ENCODE measurements around the gene GRIN2C. TPM values are rescaled to one million over a fixed set of nuclear protein-coding genes. Genes with fewer than 3 reads are reported as not detected.

GRIN2C gene
- total RNA-seq, 1 donor from 2014 or later = 0.02 TPM

DNA sequence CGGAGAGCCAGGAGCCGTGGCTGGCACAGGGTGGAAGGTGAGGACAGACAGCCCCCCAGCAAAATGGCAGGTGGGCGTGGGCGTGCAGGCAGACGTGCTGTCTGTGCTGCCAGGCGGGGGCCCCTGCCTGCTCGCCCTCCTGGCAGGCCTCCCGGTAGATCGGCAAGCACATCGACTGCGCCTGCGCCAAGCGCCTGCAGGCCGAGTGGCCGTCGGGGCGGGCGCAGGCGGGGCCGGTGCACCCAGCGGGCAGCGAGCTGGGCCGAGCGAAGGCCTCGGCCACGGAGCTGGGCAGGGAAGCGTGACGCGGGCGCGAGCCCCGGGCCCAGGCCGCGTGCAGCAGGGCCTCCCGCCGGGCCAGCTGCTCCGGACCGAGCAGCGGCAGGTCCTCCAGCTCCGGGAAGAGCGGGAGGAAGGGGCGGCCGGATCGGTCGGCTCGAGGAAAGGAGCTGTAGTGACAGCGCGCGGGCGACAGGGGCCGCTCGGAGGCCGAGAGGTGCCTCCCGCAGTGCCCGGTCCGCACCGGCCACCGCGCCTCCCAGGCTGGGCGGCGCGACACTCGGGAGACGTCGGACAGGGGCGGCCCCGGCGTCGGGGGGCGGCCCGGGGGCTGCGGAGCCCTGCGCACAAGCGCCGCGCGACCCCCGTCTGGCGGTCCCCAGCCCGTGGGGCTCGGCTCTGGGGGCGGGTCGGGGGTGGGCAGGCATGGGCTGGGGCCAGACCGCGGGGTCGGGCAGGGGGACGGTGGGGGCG lies 16.9 kb downstream of the GRIN2C start:
- H3K4me1 Mint-ChIP-seq = peaks cover 16% of the 10 kb centered on the region
- DNase-seq (ENCODE audit: low read depth, low spot score) = peak; percentile 59
- H3K27ac Mint-ChIP-seq (ENCODE audit: unreplicated experiment) = no peak overlapping the region
- H3K27me3 Mint-ChIP-seq (ENCODE audit: low read depth) = peaks cover 35% of the 10 kb centered on the region
- TF ChIP-seq, protein P1, sequence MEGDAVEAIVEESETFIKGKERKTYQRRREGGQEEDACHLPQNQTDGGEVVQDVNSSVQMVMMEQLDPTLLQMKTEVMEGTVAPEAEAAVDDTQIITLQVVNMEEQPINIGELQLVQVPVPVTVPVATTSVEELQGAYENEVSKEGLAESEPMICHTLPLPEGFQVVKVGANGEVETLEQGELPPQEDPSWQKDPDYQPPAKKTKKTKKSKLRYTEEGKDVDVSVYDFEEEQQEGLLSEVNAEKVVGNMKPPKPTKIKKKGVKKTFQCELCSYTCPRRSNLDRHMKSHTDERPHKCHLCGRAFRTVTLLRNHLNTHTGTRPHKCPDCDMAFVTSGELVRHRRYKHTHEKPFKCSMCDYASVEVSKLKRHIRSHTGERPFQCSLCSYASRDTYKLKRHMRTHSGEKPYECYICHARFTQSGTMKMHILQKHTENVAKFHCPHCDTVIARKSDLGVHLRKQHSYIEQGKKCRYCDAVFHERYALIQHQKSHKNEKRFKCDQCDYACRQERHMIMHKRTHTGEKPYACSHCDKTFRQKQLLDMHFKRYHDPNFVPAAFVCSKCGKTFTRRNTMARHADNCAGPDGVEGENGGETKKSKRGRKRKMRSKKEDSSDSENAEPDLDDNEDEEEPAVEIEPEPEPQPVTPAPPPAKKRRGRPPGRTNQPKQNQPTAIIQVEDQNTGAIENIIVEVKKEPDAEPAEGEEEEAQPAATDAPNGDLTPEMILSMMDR (conservative IDR thresholded peaks at IDR 0.05) = peak; percentile 68
- H3K4me3 Mint-ChIP-seq = no peak overlapping the region
- H3K36me3 Mint-ChIP-seq (ENCODE audit: low read depth) = no peaks in the 10 kb centered on the region
- H3K9me3 Mint-ChIP-seq = no peaks in the 10 kb centered on the region

DNA sequence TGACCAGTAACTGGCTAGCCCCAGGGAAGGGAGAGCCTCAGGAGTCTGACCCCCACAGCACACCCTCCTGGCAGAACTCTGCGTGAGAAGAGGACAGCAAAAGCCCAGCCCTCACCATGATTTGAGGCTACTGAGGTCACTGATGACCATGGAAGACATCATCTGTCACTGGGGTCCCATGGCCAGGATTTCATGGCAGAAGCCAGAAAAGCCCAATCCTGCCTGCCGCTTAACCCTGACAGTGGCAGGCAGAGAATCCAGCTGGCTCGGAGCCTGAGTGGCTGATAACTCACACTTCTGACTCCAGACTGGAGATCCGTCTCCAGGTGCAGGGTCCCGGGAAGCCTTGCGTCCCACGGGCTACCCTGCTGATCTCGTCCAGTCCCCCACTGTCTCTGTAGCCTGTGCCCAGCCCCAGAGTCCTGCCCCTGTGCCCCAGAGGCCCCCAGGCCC lies 17.5 kb downstream of the GRIN2C start:
- TF ChIP-seq, protein P1 (conservative IDR thresholded peaks at IDR 0.05) = no peak
- Mint-ChIP-seq H3K4me1 (peaks cover 16% of the 10 kb centered on the region), H3K9me3 (no peaks in the 10 kb centered on the region), H3K27ac (ENCODE audit: unreplicated experiment) (no peak overlapping the region), H3K36me3 (ENCODE audit: low read depth) (no peaks in the 10 kb centered on the region), H3K4me3 (no peak overlapping the region), H3K27me3 (ENCODE audit: low read depth) (peaks cover 35% of the 10 kb centered on the region)
- no peak for DNase-seq (ENCODE audit: low read depth, low spot score)

DNA sequence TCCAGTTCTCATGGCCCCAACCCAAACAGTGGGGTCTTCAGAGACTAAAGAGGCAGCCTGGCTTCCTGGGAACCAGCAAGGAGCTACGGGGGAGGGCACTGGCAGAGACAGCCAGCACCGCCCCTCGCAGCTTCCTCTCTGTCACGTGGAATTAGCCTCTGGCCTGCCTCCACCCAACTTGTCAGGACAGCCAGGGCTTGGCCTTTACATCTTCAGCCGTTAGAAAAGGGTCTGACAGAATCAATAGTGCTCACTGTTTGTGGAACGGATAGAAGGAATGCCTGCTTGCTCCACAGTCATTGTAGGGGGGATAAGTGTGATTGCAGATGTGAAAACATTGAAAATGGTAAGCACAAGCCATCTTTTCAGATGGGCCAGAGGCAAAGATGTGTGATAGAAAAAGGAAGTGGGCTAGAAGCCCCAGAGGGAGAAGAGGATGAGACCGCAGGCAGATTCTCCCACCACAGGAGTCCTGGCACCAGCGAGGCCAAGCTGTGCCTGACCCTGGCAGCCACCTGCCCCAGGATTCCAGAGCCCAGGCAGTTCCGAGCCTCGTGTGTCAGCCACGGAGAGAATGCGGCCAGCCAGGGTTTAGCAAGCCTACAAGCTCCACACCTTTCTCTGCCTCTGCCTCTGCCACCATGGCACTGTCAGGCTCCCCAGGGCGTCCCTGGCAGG lies 18.6 kb downstream of the GRIN2C start:
- TF ChIP-seq, protein P1 (conservative IDR thresholded peaks at IDR 0.05) = no peak
- peaks cover 35% of the 10 kb centered on the region for H3K27me3 Mint-ChIP-seq (ENCODE audit: low read depth)
- H3K36me3 Mint-ChIP-seq (ENCODE audit: low read depth) = peaks cover 1% of the 10 kb centered on the region
- DNase-seq (ENCODE audit: low read depth, low spot score) = no peak
- H3K9me3 Mint-ChIP-seq = no peaks in the 10 kb centered on the region
- H3K4me3 Mint-ChIP-seq = peak overlapping the region; percentile 58
- H3K4me1 Mint-ChIP-seq = peaks cover 16% of the 10 kb centered on the region
- no peak overlapping the region for H3K27ac Mint-ChIP-seq (ENCODE audit: unreplicated experiment)

DNA sequence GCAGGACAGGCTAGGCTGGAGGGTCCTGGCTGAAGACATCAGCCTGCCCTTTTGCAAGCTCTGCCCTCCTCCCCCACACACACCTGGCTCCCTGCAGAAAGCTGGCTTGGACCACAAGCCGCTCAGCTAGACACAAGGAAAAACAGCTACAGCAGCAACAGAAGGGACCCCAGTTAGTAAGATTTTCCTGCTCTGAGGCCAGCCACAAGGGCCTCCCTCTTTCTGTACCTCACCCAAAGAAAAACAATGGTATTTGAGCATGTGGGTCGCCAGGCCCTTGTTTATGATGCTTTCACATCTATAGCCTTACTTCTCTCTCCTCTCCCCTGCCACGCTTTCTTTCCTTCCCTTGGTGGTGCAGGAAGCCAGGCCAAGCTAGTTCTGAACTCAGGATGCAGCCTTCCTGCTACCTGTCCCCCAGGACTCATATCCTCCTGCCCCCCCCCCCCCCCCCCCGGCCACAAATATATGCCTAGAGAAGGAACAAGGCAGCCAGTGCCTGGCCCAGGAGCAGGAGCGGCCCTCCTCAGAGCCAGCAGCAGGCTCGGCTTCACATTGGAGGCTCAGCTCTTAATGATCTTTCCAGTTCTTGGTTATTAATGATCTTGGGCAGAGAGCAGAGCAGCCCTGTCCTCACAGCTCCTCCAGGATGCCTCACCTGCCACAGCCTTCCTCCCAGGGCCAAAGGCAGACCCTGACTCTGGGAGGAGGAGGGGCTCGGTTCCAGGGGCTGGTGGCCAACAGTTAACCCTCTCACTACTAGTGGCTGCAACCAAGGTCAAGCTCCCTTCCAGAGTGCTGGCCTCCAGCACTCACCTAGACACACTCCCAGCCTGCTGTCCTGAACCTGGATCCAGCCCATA lies 19.5 kb downstream of the GRIN2C start:
- TF ChIP-seq, protein P1 (conservative IDR thresholded peaks at IDR 0.05) = no peak
- H3K4me3 Mint-ChIP-seq = peak overlapping the region; percentile 44
- peaks cover 4% of the 10 kb centered on the region for H3K36me3 Mint-ChIP-seq (ENCODE audit: low read depth)
- no peaks in the 10 kb centered on the region for H3K9me3 Mint-ChIP-seq
- DNase-seq (ENCODE audit: low read depth, low spot score) = no peak
- peaks cover 16% of the 10 kb centered on the region for H3K4me1 Mint-ChIP-seq
- H3K27ac Mint-ChIP-seq (ENCODE audit: unreplicated experiment) = no peak overlapping the region
- H3K27me3 Mint-ChIP-seq (ENCODE audit: low read depth) = peaks cover 28% of the 10 kb centered on the region

DNA sequence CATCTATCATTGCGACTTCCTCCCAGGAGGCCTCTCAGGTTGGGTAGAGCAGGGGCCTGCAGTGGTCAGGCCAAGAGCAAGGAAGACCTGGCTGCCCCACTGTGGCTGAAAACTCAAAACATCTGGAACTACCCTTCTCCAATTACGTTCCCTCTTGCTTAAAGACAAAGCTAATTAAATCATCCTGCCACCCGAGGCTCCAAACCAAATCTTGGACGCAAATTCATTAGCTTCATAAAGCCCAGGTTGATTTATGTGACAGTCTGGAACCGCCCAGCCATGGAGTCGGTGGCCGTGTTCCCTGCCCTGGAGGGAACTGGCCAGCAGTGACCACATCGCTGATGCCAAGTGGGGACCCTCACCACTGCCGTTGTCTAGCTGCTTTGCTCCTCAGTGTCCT lies 21.4 kb downstream of the GRIN2C start:
- Mint-ChIP-seq H3K27ac (ENCODE audit: unreplicated experiment) (no peak overlapping the region), H3K36me3 (ENCODE audit: low read depth) (peaks cover 4% of the 10 kb centered on the region), H3K4me1 (peaks cover 22% of the 10 kb centered on the region), H3K4me3 (no peak overlapping the region), H3K9me3 (no peaks in the 10 kb centered on the region), H3K27me3 (ENCODE audit: low read depth) (peaks cover 13% of the 10 kb centered on the region)
- no peak for DNase-seq (ENCODE audit: low read depth, low spot score)
- TF ChIP-seq, protein P1 (conservative IDR thresholded peaks at IDR 0.05) = no peak
